HG03565 (cell line): ENCODE measurements around the gene HMX2.
"Not testable (repeated sequence)": the region's sequence is repeated elsewhere in the genome, so short reads cannot be mapped to it uniquely, and the experiment has no call there.

Experiments used
- ATAC-seq: cut with Tn5 transposase; IDR thresholded peaks from one replicate; pipeline ENCODE4 v1.9.1; 2021; ENCODE audit warnings: mild to moderate bottlenecking, moderate library complexity; ENCODE audit not compliant: unreplicated experiment

The HMX2 gene

GRCh38 chr10:123150271-123150985, 2.5 kb downstream of the HMX2 start:
- no peak for ATAC-seq

GRCh38 chr10:123150986-123151736, 3.2 kb downstream of the HMX2 start:
- ATAC-seq: no peak

GRCh38 chr10:123151737-123152135, 3.8 kb downstream of the HMX2 start:
- ATAC-seq: no peak

GRCh38 chr10:123153486-123154091, 5.7 kb downstream of the HMX2 start:
- no peak for ATAC-seq

GRCh38 chr10:123154092-123154710, 6.3 kb downstream of the HMX2 start, which contains the start of gene BUB3:
Gene BUB3 (plus strand): TSS chr10:123154402. CDS start chr10:123154918, 516 bp downstream.
- peak; percentile 81 for ATAC-seq

GRCh38 chr10:123154711-123155505, 7.0 kb downstream of the HMX2 start:
- peak; percentile 28 for ATAC-seq

GRCh38 chr10:123156078-123156477, 8.1 kb downstream of the HMX2 start:
- ATAC-seq: no peak

GRCh38 chr10:123157210-123157609, 9.3 kb downstream of the HMX2 start:
- ATAC-seq: no peak

- no peak for ATAC-seq
These were observed 10.7 kb downstream of the HMX2 start for GRCh38 chr10:123158682-123159081.

- ATAC-seq: no peak
These were observed 12.5 kb downstream of the HMX2 start for GRCh38 chr10:123160311-123160980.

GRCh38 chr10:123164319-123164718, 16.4 kb downstream of the HMX2 start:
- ATAC-seq: no peak

- ATAC-seq: no peak
These were observed 17.6 kb downstream of the HMX2 start for GRCh38 chr10:123165445-123166072.

- ATAC-seq: no peak
These were observed 18.7 kb downstream of the HMX2 start for GRCh38 chr10:123166618-123167017.

GRCh38 chr10:123170961-123171360, 23.0 kb downstream of the HMX2 start:
- no peak for ATAC-seq

- not testable (repeated sequence) for ATAC-seq
These were observed 23.7 kb downstream of the HMX2 start for GRCh38 chr10:123171616-123172015.

- no peak for ATAC-seq
These were observed 27.8 kb downstream of the HMX2 start for GRCh38 chr10:123175389-123176387.

- not testable (repeated sequence) for ATAC-seq
These were observed 30.5 kb downstream of the HMX2 start for GRCh38 chr10:123178390-123178789.
